ENCODE results near the gene CRK.

Gene CRK

GRCh38 chr17:1376061-1376460 is 80.0 kb downstream of the CRK start:
- Histone ChIP-seq H3K9ac (ENCODE audit: low read length) (peak overlapping the region; percentile 51), H3F3A (ENCODE audit: insufficient read depth, low read length) (peaks cover 59% of the 10 kb centered on the region), H2AFZ (ENCODE audit: low read length) (no peak overlapping the region), H3K27me3 (replicated peaks; ENCODE audit: insufficient read depth, low read length) (no peaks in the 10 kb centered on the region), H3K36me3 (replicated peaks; ENCODE audit: insufficient read depth, low read length) (no peaks in the 10 kb centered on the region), H3K4me2 (ENCODE audit: low read depth, low read length) (peak overlapping the region; percentile 67), H3K27ac (ENCODE audit: low read length) (peak overlapping the region; percentile 87), H3K4me3 (ENCODE audit: low read length) (peak overlapping the region; percentile 27), H3K9me2 (replicated peaks; ENCODE audit: insufficient read depth, low read length) (no peaks in the 10 kb centered on the region), H3K9me3 (replicated peaks; ENCODE audit: insufficient read depth, low read length) (no peaks in the 10 kb centered on the region), H3K79me2 (ENCODE audit: low read length) (peaks cover 99% of the 10 kb centered on the region), H4K20me1 (ENCODE audit: insufficient read depth, low read length) (peaks cover 65% of the 10 kb centered on the region), H3K4me1 (ENCODE audit: low read length) (peaks cover 95% of the 10 kb centered on the region)
- DNase-seq = peak; percentile 80
- TF ChIP-seq EZH2phosphoT487 (IDR thresholded peaks at IDR 0.05; ENCODE audit: low read length) = no peak
- TF ChIP-seq, protein P1, sequence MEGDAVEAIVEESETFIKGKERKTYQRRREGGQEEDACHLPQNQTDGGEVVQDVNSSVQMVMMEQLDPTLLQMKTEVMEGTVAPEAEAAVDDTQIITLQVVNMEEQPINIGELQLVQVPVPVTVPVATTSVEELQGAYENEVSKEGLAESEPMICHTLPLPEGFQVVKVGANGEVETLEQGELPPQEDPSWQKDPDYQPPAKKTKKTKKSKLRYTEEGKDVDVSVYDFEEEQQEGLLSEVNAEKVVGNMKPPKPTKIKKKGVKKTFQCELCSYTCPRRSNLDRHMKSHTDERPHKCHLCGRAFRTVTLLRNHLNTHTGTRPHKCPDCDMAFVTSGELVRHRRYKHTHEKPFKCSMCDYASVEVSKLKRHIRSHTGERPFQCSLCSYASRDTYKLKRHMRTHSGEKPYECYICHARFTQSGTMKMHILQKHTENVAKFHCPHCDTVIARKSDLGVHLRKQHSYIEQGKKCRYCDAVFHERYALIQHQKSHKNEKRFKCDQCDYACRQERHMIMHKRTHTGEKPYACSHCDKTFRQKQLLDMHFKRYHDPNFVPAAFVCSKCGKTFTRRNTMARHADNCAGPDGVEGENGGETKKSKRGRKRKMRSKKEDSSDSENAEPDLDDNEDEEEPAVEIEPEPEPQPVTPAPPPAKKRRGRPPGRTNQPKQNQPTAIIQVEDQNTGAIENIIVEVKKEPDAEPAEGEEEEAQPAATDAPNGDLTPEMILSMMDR (IDR thresholded peaks at IDR 0.05; ENCODE audit: low read length) = no peak
- no peak for TF ChIP-seq EZH2 (optimal IDR thresholded peaks at IDR 0.05; ENCODE audit: low read depth, low read length)

DNA sequence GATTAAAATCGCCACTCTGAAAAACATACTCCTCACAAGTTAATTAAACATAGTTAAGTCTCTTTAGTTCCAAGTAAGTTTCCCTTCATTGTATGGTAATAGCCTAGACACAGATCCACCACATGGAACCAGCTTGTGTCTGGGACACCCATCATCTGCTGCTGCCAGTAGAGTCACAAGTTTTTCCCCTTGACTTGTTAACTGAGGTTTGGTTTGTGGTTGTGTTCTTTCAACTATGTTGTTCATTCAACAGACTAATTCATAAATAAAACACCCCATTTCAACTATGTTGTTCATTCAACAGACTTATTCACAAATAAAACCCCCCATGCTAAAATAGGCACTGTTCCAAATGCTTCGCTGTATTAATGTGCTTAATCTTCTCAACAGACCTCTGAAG is 80.4 kb downstream of the CRK start:
- Histone ChIP-seq H3K27me3 (replicated peaks; ENCODE audit: insufficient read depth, low read length) (no peaks in the 10 kb centered on the region), H3K9me2 (replicated peaks; ENCODE audit: insufficient read depth, low read length) (no peaks in the 10 kb centered on the region), H3K4me1 (ENCODE audit: low read length) (peaks cover 92% of the 10 kb centered on the region), H3K79me2 (ENCODE audit: low read length) (peaks cover 99% of the 10 kb centered on the region), H2AFZ (ENCODE audit: low read length) (no peak overlapping the region), H3K4me2 (ENCODE audit: low read depth, low read length) (peak overlapping the region; percentile 67), H3K36me3 (replicated peaks; ENCODE audit: insufficient read depth, low read length) (no peaks in the 10 kb centered on the region), H3K9me3 (replicated peaks; ENCODE audit: insufficient read depth, low read length) (no peaks in the 10 kb centered on the region), H3F3A (ENCODE audit: insufficient read depth, low read length) (peaks cover 55% of the 10 kb centered on the region), H3K27ac (ENCODE audit: low read length) (peak overlapping the region; percentile 87; the same call in 1 of the 2 replicates), H3K4me3 (ENCODE audit: low read length) (no peak overlapping the region; the same call in 1 of the 2 replicates), H3K9ac (ENCODE audit: low read length) (peak overlapping the region; percentile 6; the same call in 1 of the 2 replicates), H4K20me1 (ENCODE audit: insufficient read depth, low read length) (peaks cover 65% of the 10 kb centered on the region)
- TF ChIP-seq EZH2phosphoT487 (IDR thresholded peaks at IDR 0.05; ENCODE audit: low read length) (no peak), EZH2 (optimal IDR thresholded peaks at IDR 0.05; ENCODE audit: low read depth, low read length) (no peak)
- TF ChIP-seq, protein P1 (IDR thresholded peaks at IDR 0.05; ENCODE audit: low read length) = no peak
- no peak for DNase-seq

GRCh38 chr17:1374431-1375177 is 81.4 kb downstream of the CRK start:
- peaks cover 88% of the 10 kb centered on the region for H3K4me1 ChIP-seq (ENCODE audit: low read length)

More at GRCh38 chr17:1374431-1375177, 81.4 kb downstream of the CRK start:
- Histone ChIP-seq H3F3A (ENCODE audit: insufficient read depth, low read length) (peaks cover 47% of the 10 kb centered on the region), H3K9me2 (replicated peaks; ENCODE audit: insufficient read depth, low read length) (no peaks in the 10 kb centered on the region), H3K27me3 (replicated peaks; ENCODE audit: insufficient read depth, low read length) (no peaks in the 10 kb centered on the region), H3K27ac (ENCODE audit: low read length) (peak overlapping the region; percentile 87; the same call in 1 of the 2 replicates), H3K9ac (ENCODE audit: low read length) (no peak overlapping the region), H3K36me3 (replicated peaks; ENCODE audit: insufficient read depth, low read length) (no peaks in the 10 kb centered on the region), H2AFZ (ENCODE audit: low read length) (no peak overlapping the region), H3K79me2 (ENCODE audit: low read length) (peaks cover 100% of the 10 kb centered on the region), H3K4me2 (ENCODE audit: low read depth, low read length) (peak overlapping the region; percentile 67; the same call in 1 of the 2 replicates), H4K20me1 (ENCODE audit: insufficient read depth, low read length) (peaks cover 68% of the 10 kb centered on the region), H3K4me3 (ENCODE audit: low read length) (no peak overlapping the region), H3K9me3 (replicated peaks; ENCODE audit: insufficient read depth, low read length) (no peaks in the 10 kb centered on the region)
- TF ChIP-seq EZH2phosphoT487 (IDR thresholded peaks at IDR 0.05; ENCODE audit: low read length) (no peak), EZH2 (optimal IDR thresholded peaks at IDR 0.05; ENCODE audit: low read depth, low read length) (no peak)
- TF ChIP-seq, protein P1 (IDR thresholded peaks at IDR 0.05; ENCODE audit: low read length) = no peak
- DNase-seq = no peak

Data from MM.1S (cell line).